ENCODE results near the gene FHOD1.

DNA sequence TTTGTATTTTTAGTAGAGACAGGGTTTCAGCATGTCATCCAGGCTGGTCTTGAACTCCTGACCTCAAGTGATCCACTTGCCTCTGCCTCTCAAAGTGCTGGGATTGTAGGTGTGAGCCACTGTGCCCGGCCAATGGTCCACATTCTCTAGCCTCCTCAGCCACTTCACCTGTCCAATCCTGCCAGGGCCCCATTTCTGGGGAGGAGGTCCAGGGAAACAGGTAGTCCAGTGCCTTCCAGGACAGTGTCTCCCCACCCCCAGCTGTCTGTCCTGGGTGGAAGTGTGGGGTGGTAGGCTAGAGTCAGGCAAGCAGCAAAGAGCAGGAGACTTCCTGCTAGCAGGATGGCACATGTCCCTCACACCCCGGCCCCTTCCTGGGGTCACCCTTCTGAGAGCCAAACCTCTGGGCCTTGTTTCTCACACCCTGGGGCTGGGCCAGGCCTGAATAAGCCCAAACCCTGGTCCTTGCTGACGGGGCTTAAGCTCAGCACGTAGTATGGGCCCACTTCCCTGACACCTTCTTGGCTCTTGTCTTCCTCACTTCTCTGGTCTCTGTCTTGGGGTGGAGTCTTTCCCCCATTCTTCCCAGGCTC, 5.0 kb downstream of the FHOD1 start:
- TF ChIP-seq, protein P1, sequence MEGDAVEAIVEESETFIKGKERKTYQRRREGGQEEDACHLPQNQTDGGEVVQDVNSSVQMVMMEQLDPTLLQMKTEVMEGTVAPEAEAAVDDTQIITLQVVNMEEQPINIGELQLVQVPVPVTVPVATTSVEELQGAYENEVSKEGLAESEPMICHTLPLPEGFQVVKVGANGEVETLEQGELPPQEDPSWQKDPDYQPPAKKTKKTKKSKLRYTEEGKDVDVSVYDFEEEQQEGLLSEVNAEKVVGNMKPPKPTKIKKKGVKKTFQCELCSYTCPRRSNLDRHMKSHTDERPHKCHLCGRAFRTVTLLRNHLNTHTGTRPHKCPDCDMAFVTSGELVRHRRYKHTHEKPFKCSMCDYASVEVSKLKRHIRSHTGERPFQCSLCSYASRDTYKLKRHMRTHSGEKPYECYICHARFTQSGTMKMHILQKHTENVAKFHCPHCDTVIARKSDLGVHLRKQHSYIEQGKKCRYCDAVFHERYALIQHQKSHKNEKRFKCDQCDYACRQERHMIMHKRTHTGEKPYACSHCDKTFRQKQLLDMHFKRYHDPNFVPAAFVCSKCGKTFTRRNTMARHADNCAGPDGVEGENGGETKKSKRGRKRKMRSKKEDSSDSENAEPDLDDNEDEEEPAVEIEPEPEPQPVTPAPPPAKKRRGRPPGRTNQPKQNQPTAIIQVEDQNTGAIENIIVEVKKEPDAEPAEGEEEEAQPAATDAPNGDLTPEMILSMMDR (conservative IDR thresholded peaks at IDR 0.05; ENCODE audit: low read length): no peak
- TF ChIP-seq EZH2phosphoT487 (IDR thresholded peaks at IDR 0.05; ENCODE audit: borderline replicate concordance, low read depth, low read length): no peak

All from OCI-LY7 (cell line).